IMR-90 (cell line): Measurements from ENCODE around the gene ZBP1.

Experiments
- CTCF ChIP-seq: conservative IDR thresholded peaks from 2 replicates; pipeline ENCODE4 v1.5.1; 2012; ENCODE audit warnings: mild to moderate bottlenecking, low read depth, low read length, improper control_type of control experiment
- MAFK ChIP-seq: IDR thresholded peaks from 2 replicates; pipeline ENCODE4 v1.6.1; 2012; ENCODE audit warnings: low read depth, low read length, improper control_type of control experiment
- POLR2A ChIP-seq: IDR thresholded peaks from 2 replicates; pipeline ENCODE4 v1.6.1; 2012; ENCODE audit warnings: mild to moderate bottlenecking, low read depth, low read length
- RAD21 ChIP-seq: IDR thresholded peaks from 2 replicates; pipeline ENCODE4 v1.6.1; 2012; ENCODE audit warnings: low read length, improper control_type of control experiment
- RCOR1 ChIP-seq: IDR thresholded peaks from 2 replicates; pipeline ENCODE4 v1.6.1; 2012; ENCODE audit warnings: mild to moderate bottlenecking, low read length, improper control_type of control experiment; ENCODE audit not compliant: insufficient replicate concordance
- RFX5 ChIP-seq: IDR thresholded peaks from 2 replicates; pipeline ENCODE4 v1.8.0; 2012; ENCODE audit warnings: low read depth, mild to moderate bottlenecking, low read length, moderate library complexity
- USF2 ChIP-seq: fragments of 150-350 bp; IDR thresholded peaks from 2 replicates; pipeline ENCODE4 v1.6.1; 2017; ENCODE audit warnings: mild to moderate bottlenecking, antibody characterized with exemption, low read length, low read depth

GRCh38 chr20:57567471-57568079 is 52.7 kb downstream of the ZBP1 start:
- no peak for TF ChIP-seq POLR2A
- TF ChIP-seq RCOR1: no peak
- no peak for TF ChIP-seq MAFK
- TF ChIP-seq CTCF: no peak
- no peak for TF ChIP-seq RAD21
- TF ChIP-seq USF2: no peak
- no peak for TF ChIP-seq RFX5
